IPS-NIHi11 (cell line): Measurements from ENCODE around the gene HSPBP1.
A peak's percentile ranks its signal among the peaks of the same experiment; 100 is the strongest.

ENCODE experiments used
- DNase-seq: peaks from one replicate; pipeline ENCODE4 v3.0.0; 2012; ENCODE audit warnings: mixed read lengths, low spot score

The HSPBP1 gene

GRCh38 chr19:55304980-55305379 lies 25.1 kb upstream of the HSPBP1 start:
- peak; percentile 72 for DNase-seq

DNA sequence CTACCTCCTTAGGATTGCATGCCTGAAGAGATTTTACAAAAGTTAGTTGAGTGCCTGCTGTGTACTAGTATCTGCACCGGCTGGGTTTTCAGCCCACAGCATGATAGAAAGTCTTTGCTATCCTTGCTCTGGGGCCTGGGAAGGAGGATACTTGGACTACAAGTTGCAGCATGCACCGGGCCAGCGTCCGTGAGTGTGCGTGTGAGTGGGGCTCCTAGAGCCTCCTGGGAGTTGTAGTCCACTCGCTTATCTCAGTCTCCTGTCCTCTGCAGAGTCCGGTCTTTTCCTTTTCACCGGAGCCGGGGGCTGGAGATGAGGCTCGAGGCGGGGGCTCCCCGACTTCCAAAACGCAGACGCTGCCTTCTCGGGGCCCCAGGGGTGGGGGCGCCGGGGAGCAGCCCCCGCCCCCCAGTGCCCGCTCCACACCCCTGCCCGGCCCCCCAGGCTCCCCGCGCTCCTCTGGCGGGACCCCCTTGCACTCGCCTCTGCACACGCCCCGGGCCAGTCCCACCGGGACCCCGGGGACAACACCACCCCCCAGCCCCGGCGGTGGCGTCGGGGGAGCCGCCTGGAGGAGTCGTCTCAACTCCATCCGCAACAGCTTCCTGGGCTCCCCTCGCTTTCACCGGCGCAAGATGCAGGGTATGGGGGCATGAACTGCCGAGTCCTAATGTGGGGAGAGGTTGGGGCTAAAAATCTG lies 24.5 kb upstream of the HSPBP1 start:
- peak; percentile 77 for DNase-seq

GRCh38 chr19:55303477-55303876 lies 23.6 kb upstream of the HSPBP1 start:
- DNase-seq = no peak

GRCh38 chr19:55302318-55302703 lies 22.4 kb upstream of the HSPBP1 start:
- no peak for DNase-seq

DNA sequence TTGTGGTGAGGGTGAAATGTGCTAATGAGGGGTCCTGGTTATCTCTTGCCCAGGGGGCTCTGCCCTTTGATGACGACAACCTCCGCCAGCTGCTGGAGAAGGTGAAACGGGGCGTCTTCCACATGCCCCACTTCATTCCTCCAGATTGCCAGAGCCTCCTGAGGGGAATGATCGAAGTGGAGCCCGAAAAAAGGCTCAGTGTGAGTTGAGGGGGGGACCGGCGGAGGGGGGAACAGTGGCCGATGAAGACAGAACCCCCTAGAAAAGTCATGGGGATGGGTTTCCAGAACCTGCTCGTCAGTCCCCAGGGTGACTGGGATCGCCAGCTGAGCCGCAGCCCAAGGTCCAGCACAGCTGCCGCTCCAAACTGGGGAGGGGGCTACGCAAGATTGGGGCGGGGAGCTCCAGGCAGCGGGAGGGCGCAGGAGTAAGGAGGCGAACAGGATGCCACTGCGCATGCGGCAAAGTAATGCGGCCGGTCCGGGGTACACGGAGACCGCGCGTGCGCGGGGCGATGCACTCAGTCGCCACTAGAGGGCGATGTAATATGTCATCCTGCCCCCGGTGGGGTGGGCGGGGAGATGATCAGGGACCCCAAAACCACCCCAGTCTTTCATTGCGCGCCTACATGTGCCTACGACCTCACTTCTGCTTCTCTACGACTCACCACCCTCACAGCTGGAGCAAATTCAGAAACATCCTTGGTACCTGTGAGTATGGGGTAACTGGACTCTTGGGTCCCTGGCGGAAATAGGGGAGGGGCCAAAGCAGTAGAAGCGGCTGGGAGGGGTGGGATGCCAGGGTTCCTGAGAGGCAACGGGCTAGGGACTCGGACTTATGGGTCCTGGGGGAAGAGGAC lies 21.8 kb upstream of the HSPBP1 start:
- DNase-seq = peak; percentile 100

DNA sequence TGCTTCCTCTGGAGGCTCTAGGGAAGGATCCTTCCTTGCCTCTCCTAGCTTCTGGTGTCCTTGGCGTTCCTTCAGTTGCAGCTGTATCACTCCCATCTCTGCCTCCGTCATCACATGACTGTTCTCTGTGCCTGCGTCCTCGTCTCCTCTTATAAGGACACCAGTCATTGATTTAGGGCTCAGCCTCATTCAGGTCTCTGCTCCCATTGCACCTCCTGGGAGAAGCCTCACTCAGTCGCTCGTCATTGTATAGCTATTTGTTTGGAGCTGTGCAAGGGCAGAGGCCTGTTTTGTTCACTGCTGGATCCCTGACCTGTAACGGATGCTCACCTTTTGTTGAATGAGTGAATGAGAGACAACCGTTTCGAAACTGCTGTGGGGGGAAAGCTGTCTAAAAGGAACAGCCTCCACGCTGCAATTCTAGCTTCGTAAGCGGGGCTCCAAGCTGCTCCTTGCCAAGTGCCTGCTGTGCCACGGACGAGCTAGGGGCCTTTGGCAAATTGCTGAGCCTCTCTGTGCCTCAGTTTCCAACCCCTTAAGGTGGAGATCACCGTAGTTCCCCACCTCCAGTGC lies 21.1 kb upstream of the HSPBP1 start:
- no peak for DNase-seq

DNA sequence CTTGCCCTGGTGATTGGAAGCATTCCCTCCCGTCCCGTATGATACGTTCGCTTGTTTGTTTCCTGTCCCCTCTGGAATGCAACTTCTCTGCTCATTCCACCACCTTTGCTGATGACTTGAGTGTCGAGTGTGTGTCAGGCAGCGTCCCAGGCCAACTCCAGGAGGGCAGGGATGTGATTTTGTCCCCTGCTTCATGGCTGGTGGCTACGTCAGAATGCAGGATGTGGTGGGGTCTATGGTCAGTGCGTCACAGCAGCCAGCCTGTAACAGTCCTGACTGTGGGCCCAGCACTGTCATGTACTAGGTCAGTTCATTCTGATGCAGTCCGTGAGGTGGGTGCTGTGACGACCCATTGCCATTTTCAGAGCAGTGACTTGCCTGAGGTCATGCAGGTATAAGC lies 20.1 kb upstream of the HSPBP1 start:
- no peak for DNase-seq

DNA sequence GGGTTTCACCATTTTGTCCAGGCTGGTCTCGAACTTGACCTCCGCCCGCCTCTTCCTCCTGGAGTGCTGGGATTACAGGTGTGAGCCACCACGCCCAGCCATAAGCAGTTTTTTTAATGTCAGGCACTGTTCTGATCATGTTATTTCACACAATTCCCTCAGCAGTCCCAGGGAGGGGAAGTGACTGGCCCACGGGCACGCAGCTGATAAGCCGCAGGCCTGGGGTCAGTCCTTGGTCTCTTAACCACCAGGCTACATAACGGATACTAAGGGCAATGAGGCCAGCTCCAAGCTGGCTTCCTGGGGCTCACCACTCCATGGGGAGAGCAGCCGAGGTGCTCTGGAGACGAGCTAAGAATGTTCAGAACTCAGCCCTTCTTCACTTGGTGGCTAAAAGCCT lies 17.4 kb upstream of the HSPBP1 start:
- DNase-seq = no peak

DNA sequence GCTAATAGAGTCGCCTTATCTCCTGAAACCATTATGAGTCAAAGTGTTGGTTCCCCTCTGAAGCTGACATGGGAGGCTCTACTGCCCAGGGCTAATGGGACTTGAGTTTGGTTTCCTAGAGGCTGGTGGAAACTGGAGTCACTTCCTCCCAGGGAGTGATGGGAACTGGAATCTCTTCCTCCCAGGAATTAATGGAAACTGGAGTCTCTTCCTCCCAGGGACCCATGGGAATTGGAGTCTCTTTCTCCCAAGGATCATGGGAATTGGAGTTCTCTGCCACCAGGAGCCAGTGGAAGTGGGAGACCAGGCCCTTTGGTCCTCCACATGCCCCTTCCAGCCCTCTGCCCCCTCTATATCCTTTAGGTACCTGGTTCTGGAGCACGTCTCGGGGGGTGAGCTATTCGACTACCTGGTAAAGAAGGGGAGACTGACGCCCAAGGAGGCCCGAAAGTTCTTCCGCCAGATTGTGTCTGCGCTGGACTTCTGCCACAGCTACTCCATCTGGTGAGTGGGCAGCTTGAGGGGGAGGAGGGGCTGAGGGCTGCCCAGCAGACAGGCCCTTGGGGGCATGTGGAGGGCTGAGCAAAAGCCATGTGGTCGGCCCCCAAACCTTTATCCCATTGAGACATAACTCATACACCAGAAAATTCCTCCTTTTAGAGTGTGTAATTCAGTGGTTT lies 9.3 kb upstream of the HSPBP1 start:
- no peak for DNase-seq

GRCh38 chr19:55287361-55288079 lies 7.6 kb upstream of the HSPBP1 start:
- DNase-seq = no peak

- DNase-seq = no peak
These were observed 5.5 kb upstream of the HSPBP1 start for GRCh38 chr19:55285229-55285890.

DNA sequence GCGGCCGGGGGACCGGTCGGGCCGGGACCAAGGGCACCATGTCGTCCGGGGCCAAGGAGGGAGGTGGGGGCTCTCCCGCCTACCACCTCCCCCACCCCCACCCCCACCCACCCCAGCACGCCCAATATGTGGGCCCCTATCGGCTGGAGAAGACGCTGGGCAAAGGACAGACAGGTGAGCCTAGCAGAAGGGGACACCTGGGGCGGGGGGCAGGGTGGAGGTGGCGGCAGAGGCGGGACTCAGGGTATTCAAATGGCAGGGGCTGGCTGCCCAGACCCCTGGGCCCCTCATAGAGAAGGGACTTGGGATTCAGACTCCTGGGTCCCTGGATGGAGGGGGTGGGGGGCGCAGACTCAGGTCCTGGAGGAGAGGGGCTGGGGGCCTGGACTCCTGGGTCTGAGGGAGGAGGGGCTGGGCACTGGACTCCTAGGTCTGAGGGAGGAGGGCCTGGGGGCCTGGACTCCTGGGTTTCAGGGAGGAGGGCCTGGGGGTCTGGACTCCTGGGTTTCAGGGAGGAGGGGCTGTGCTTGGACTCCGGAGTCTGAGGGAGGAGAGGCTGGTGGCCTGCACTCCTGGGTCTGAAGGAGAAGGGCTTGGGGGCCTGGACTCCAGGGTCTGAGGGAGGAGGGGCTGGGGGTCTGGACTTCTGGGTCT lies 4.6 kb upstream of the HSPBP1 start:
- peak; percentile 52 for DNase-seq

DNA sequence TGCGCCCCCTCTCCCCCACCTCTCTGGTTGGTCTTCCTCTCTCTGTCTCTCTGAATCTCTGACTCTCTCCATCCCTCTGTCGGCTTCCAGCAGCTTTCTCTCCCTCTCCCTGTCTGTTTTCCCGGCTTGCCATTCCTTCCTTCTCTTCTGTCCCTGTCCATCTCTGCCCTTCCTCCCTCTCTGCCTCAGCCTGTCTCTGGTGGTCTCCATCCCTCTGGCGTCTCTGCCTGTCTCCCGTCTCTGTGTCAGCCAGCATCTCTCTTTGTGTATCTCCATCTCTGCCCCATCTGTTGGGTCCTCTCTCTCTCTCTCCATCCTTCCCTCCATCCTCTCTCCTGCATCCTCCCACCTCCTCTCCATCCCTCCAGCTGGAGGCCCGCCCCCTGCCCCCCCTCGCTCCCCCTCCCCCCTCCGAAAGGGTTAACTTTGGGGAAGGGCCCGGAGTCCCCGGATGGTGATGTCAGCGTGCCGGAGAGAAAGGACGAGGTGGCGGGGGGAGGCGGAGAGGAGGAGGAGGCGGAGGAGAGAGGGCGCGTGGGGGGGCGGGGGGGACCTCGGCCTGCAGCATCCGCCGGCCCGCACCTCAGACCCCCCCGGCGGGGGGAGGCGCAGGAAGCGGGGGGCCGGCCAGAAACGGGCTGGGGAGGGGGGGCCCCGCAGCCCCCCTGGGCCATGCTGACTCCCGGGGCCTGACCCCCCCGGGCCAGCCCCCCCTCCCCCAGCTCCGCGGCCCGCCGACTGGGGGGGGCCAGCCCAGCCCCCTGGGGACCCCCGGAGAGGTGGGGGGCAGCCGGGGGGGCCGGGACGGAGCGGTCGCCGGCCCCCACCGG lies 3.9 kb upstream of the HSPBP1 start, which contains the start of gene BRSK1:
Gene BRSK1, plus strand, starts transcription at position 450 of the 830 bp plus-strand sequence. CDS start 446 bp downstream, outside the sequence.
- peak; percentile 85 for DNase-seq

DNA sequence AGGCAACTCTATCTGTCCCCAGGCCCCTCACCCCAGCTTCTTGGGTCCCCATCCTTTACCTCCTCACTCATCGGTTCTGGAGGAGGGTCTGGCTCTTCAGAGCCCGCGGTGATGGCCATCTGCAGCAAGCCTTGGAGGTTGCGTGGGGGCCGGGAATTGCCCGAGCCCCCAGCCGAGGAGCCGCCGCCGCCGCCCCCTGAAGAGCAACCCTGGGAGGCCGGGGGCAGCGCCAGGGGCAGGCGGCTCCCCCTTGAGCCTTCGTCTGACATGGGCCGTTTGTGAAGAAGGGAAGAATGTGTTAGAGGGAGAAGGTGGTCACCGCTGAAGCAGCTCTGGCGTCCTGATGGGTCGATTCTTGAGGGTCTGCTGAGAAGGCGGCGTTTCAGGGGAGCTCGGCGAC lies 570 bp downstream of the HSPBP1 start:
- DNase-seq = no peak

DNA sequence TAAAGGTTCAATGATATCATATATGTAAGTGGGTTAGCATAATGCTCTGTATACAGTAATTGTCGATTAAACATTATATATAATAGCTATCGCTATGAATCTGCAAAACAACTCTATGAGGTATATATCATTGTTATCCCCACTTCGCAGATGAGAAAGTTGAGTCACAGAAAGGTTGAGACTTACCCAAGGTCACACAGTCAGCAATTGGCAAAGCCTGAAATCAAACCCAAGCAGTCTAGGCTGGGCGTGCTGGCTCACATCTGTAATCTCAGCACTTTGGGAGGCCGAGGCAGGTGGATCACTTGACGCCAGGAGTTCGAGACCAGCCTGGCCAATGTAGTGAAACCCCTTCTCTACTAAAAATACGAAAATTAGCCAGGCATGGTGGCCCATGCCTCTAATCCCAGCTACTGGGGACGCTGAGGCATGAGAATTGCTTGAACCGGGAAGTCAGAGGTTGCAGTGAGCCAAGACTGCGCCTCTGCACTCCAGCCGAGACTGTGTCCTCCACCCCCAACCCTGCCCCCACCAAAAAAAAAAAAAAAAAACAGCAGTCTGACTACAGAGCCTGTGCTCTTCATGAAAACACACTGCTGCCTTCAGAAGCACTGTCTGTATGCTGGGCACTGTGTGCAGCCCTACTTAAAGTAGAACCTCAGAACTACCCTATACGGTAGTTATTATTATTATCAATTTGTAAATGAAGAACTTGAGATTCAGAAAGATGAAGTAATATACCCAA lies 1.3 kb downstream of the HSPBP1 start:
- no peak for DNase-seq

GRCh38 chr19:55277494-55277893 lies 2.4 kb downstream of the HSPBP1 start:
- no peak for DNase-seq

DNA sequence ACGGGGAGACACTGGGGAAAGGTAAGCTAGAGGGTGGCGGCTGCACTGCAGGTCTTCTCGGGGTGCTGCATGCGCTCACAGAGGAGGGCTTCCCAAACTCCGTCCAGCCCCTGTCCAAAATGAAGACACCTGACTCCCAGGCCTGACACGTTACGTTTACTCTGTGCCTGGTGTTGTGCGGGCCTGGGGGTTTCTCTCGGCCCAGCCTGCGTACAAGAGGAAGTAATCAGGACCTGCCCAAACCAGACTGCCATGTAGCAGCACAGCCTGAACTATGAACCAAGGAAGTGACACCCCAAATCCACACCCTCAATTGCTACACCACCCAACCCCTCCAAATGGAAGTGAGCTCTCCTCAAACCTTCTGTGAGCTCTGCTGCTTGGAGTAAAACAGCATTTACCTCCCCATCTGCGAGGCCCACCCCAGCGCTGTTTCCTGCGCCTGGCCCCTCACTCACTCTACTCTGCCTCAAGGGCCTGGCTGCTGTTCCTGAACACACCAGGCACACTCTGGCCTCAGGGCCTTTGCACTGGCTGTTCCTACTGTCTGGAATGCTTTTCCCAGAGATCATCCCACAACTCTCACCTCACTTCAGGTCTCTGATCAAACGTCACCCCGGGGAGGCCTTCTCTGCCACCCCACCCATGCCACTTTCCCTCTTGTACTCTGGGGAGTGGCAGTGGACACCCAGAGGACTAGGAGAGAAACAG lies 3.0 kb downstream of the HSPBP1 start:
- DNase-seq = no peak
